ENCODE data around the gene BAK1. TPM values are rescaled to one million over a fixed set of nuclear protein-coding genes. Genes with fewer than 3 reads are reported as not detected.

BAK1 gene
- total and polyA plus RNA-seq, 7 experiments from 2014 or later, result 9.6 to 78.8 (median 21.7) TPM

DNA sequence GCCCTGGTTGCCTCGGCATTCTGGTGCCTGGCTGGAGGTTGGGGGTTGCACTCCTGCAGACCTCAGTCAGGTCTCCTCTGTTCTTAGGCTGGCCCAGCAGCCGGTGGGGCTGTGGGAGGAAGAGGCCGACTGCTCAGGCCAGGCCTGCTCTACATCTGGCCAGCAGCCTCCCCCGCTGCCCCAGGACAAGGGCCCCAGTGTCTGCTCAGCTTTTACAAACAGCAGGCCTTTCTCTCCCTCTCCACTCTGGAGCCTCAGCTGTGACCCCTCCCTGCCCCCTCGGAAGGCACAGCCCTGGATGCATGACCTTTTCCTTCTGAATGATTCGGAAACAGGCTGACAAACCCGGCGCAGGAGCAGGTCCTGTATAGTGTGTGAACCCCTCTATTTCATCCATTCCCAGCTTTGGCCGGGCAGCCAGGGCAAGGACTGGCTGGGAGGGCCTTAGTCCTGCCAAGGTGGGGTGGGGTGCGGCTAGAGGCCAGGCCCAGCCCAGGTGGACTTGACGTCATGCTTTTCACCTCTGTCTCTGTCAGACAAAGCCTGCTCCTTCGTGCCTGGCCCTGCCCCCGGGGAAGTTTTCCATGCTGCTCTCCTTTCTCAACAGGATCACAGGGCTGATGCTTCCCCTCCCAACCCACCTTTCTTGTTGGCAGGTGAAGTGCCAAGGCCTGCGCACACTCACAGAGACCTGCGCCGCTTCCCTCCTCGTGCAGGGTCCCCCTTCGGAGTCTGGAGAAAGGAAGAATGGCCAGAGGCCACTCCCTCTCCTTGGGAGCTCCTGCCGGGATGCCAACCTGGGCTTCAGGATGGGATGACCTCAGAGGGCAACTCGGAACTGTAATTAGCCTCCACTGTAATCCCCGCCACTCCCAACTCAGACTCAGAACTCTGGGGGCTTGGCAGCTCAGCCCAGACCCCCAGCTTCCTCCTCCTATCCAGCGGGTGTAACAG lies 31.0 kb upstream of the BAK1 start:
- Histone ChIP-seq H3K9me3 (ENCODE audit: control insufficient read depth in 2 of 3, low read length in 3 of 3) (no peaks in the 10 kb centered on the region), H3K4me1 (ENCODE audit: control insufficient read depth in 2 of 2, insufficient read depth in 2 of 2, low read length in 2 of 2) (no peaks in the 10 kb centered on the region), H3K36me3 (ENCODE audit: control insufficient read depth in 2 of 3, insufficient read depth in 3 of 3, low read length in 3 of 3) (no peaks in the 10 kb centered on the region), H3K27me3 (ENCODE audit: control insufficient read depth in 2 of 2, insufficient read depth in 2 of 2, low read length in 2 of 2) (no peaks in the 10 kb centered on the region), H3K27ac (ENCODE audit: low read depth, low read length) (no peak overlapping the region), H3K4me3 (ENCODE audit: low read length) (no peak overlapping the region)
- Mint-ChIP-seq H3K4me3 (no peak overlapping the region), H3K27ac (no peak overlapping the region), H3K27me3 (peaks cover 0 to 7% (median 0%) of the 10 kb centered on the region in 5 donors), H3K9me3 (peaks cover 0 to 2% (median 0%) of the 10 kb centered on the region in 11 donors), H3K36me3 (no peaks in the 10 kb centered on the region), H3K4me1 (peaks cover 0 to 6% (median under 1%) of the 10 kb centered on the region in 7 donors)
- intact Hi-C loops (cut with micrococcal nuclease), result no loop called here
- ChIA-PET POLR2A (interaction anchor here (0.8 kb wide), 1 partner anchor 69 kb away, joined by 3 read pairs; no protein-coding TSS in a partner anchor), CTCF (interaction anchor here (1.1 kb wide), 1 partner anchor 21 kb away, joined by 3 read pairs; no protein-coding TSS in a partner anchor)
- DNase-seq (no peak), ATAC-seq (no peak)

DNA sequence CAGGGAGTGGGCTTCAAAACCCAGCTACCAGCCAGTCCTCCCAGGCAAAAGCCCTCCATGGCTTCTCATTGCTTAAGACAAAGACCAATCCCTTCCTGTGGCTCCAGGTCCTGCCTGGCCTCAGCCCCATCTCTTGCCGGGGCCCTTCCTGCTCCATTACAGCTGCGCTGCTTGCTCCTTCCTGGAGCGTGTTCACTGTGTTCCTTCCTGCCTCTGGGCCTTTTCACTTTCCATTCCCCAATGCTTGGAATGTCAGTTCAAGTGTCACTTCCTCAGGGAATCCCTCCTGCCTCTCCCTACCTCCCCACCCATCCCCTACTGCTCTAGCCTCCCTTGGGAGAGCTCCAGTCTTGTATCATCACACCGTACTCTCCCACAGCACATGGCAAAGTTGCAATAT lies 30.0 kb upstream of the BAK1 start:
- ChIA-PET CTCF (interaction anchor here (0.5 kb wide), 1 partner anchor 129 kb away, joined by 3 read pairs; no protein-coding TSS in a partner anchor), POLR2A (no interaction called here)
- Histone ChIP-seq H3K4me1 (ENCODE audit: control insufficient read depth in 2 of 2, insufficient read depth in 2 of 2, low read length in 2 of 2) (no peaks in the 10 kb centered on the region), H3K27me3 (ENCODE audit: control insufficient read depth in 2 of 2, insufficient read depth in 2 of 2, low read length in 2 of 2) (no peaks in the 10 kb centered on the region), H3K4me3 (ENCODE audit: low read length) (no peak overlapping the region), H3K9me3 (ENCODE audit: control insufficient read depth in 2 of 3, low read length in 3 of 3) (no peaks in the 10 kb centered on the region), H3K27ac (ENCODE audit: low read depth, low read length) (no peak overlapping the region), H3K36me3 (ENCODE audit: control insufficient read depth in 2 of 3, insufficient read depth in 3 of 3, low read length in 3 of 3) (no peaks in the 10 kb centered on the region)
- DNase-seq (no peak), ATAC-seq (no peak)
- Mint-ChIP-seq H3K4me1 (peaks cover 0 to 5% (median 0%) of the 10 kb centered on the region in 7 donors), H3K27ac (peak overlapping the region in 1 of 9 donors; percentile 17), H3K36me3 (peaks cover 0 to 4% (median 0%) of the 10 kb centered on the region in 5 donors), H3K4me3 (no peak overlapping the region), H3K9me3 (peaks cover 0 to 5% (median 3%) of the 10 kb centered on the region in 11 donors), H3K27me3 (peaks cover 0 to 7% (median 0%) of the 10 kb centered on the region in 5 donors)
- intact Hi-C loops (cut with micrococcal nuclease), result no loop called here

DNA sequence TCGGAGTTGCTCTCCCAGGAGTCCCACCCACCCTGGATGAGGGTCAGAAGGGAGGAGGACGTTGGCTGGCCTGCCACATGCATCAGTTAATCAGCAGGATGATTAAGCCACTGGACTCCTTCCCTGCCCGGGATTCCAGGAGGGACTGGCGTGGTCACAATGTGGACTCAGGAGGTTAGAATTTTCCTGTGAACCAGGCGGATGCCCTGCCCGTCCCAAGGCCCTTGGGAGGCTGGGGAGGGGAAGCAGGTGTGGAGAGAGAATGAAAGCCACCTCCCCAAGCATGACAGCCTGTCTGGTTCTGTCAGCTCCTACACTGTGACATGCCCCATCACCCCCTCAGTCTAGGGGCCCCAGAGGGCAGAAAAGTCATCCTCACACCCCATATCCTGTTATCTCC lies 29.5 kb upstream of the BAK1 start:
- H3K4me1 Mint-ChIP-seq, result peaks cover 0 to 5% (median 0%) of the 10 kb centered on the region in 7 donors
- no peaks in the 10 kb centered on the region for H3K36me3 ChIP-seq (ENCODE audit: control insufficient read depth in 2 of 3, insufficient read depth in 3 of 3, low read length in 3 of 3)
- H3K27me3 Mint-ChIP-seq, result peaks cover 0 to 9% (median 0%) of the 10 kb centered on the region in 5 donors
- H3K9me3 ChIP-seq (ENCODE audit: control insufficient read depth in 2 of 3, low read length in 3 of 3), result no peaks in the 10 kb centered on the region
- intact Hi-C loops (cut with micrococcal nuclease), result no loop called here
- H3K4me3 Mint-ChIP-seq, result no peak overlapping the region
- peaks cover 0 to 5% (median 0%) of the 10 kb centered on the region in 5 donors for H3K36me3 Mint-ChIP-seq
- POLR2A ChIA-PET, result no interaction called here
- peaks cover 0 to 10% (median 4%) of the 10 kb centered on the region in 11 donors for H3K9me3 Mint-ChIP-seq
- no peak overlapping the region for H3K27ac ChIP-seq (ENCODE audit: low read depth, low read length)
- no peak overlapping the region for H3K4me3 ChIP-seq (ENCODE audit: low read length)
- H3K27me3 ChIP-seq (ENCODE audit: control insufficient read depth in 2 of 2, insufficient read depth in 2 of 2, low read length in 2 of 2), result no peaks in the 10 kb centered on the region
- DNase-seq, result no peak
- no peaks in the 10 kb centered on the region for H3K4me1 ChIP-seq (ENCODE audit: control insufficient read depth in 2 of 2, insufficient read depth in 2 of 2, low read length in 2 of 2)
- H3K27ac Mint-ChIP-seq, result no peak overlapping the region
- CTCF ChIA-PET, result interaction anchor here (0.5 kb wide), 1 partner anchor 130 kb away, joined by 3 read pairs; no protein-coding TSS in a partner anchor
- ATAC-seq, result no peak

DNA sequence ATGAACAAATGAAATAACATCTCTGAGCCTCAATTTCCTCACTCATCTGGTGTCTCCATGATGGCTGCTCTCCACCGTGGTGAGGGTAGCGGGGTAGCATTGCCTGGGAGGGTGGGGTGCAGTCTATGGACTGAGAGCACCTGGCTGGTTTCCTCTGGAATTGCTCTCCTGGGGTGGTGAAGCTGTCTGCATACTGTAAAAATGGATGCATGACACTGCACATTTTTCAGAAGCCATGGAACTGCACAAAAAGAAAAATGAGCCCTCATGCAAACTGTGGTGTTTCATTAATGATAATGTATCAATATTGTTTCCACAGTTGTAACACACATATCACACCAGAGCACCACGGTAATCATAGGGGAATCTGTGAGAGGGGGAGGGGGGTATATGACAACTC lies 28.9 kb upstream of the BAK1 start:
- Mint-ChIP-seq H3K4me3 (no peak overlapping the region), H3K9me3 (peaks cover 0 to 10% (median 4%) of the 10 kb centered on the region in 11 donors), H3K27me3 (peaks cover 0 to 9% (median 0%) of the 10 kb centered on the region in 5 donors), H3K4me1 (peaks cover 0 to 5% (median 0%) of the 10 kb centered on the region in 7 donors), H3K36me3 (peaks cover 0 to 5% (median 0%) of the 10 kb centered on the region in 5 donors), H3K27ac (no peak overlapping the region)
- H3K36me3 ChIP-seq (ENCODE audit: control insufficient read depth in 2 of 3, insufficient read depth in 3 of 3, low read length in 3 of 3), result no peaks in the 10 kb centered on the region
- H3K4me1 ChIP-seq (ENCODE audit: control insufficient read depth in 2 of 2, insufficient read depth in 2 of 2, low read length in 2 of 2), result no peaks in the 10 kb centered on the region
- no peaks in the 10 kb centered on the region for H3K9me3 ChIP-seq (ENCODE audit: control insufficient read depth in 2 of 3, low read length in 3 of 3)
- ChIA-PET POLR2A (interaction anchor here (1.2 kb wide), 1 partner anchor 12 kb away, joined by 4 read pairs; the partner anchor contains the start of gene ITPR3), CTCF (interaction anchor here (1.9 kb wide), 1 partner anchor 12 kb away, joined by 7 read pairs; the partner anchor contains the start of gene ITPR3)
- no peak for DNase-seq
- no peak overlapping the region for H3K27ac ChIP-seq (ENCODE audit: low read depth, low read length)
- intact Hi-C loops (cut with micrococcal nuclease), result no loop called here
- H3K4me3 ChIP-seq (ENCODE audit: low read length), result no peak overlapping the region
- ATAC-seq, result no peak
- H3K27me3 ChIP-seq (ENCODE audit: control insufficient read depth in 2 of 2, insufficient read depth in 2 of 2, low read length in 2 of 2), result no peaks in the 10 kb centered on the region

DNA sequence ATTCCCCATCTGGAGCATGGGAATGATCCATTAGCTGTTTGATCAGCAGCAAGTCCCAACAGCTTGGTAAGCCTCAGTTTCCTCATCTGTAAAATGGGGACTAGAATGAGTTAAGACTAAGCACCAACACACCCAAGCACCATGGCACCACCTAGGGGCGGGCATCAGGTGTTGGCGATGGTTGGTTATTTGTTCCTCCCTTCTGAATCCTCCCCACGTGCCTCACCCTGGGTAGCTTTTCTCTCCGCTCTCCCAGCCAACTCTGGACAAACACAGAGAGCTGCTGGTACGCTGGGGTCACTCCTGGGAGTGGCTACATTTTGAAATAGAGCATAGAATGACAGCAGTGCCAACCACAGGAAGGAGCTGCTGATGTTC lies 27.7 kb upstream of the BAK1 start:
- ChIA-PET POLR2A (interaction anchor here (1.0 to 2.3 kb wide), 3 partner anchors 13 to 16 kb away, joined by 3 to 10 read pairs (median 3); no protein-coding TSS in a partner anchor), CTCF (interaction anchor here (0.6 to 1.9 kb wide), 5 partner anchors 9 to 23 kb away, joined by 3 to 8 read pairs (median 4); partner anchors contain the start of gene ITPR3)
- Histone ChIP-seq H3K4me3 (ENCODE audit: low read length) (no peak overlapping the region), H3K27ac (ENCODE audit: low read depth, low read length) (no peak overlapping the region), H3K27me3 (ENCODE audit: control insufficient read depth in 2 of 2, insufficient read depth in 2 of 2, low read length in 2 of 2) (no peaks in the 10 kb centered on the region), H3K36me3 (ENCODE audit: control insufficient read depth in 2 of 3, insufficient read depth in 3 of 3, low read length in 3 of 3) (no peaks in the 10 kb centered on the region), H3K9me3 (ENCODE audit: control insufficient read depth in 2 of 3, low read length in 3 of 3) (no peaks in the 10 kb centered on the region), H3K4me1 (ENCODE audit: control insufficient read depth in 2 of 2, insufficient read depth in 2 of 2, low read length in 2 of 2) (no peaks in the 10 kb centered on the region)
- Mint-ChIP-seq H3K27ac (no peak overlapping the region), H3K4me1 (peaks cover 0 to 4% (median 0%) of the 10 kb centered on the region in 7 donors), H3K27me3 (peaks cover 0 to 17% (median 0%) of the 10 kb centered on the region in 5 donors), H3K36me3 (peaks cover 0 to 5% (median 0%) of the 10 kb centered on the region in 5 donors), H3K9me3 (peaks cover 0 to 10% (median 4%) of the 10 kb centered on the region in 11 donors), H3K4me3 (no peak overlapping the region)
- ATAC-seq (peak; percentile 55), DNase-seq (peak in 1 of 9 donors; percentile 42)
- intact Hi-C loops (cut with micrococcal nuclease), result loop anchor here (2.0 kb wide), 2 partner anchors 15 to 19 kb away; no protein-coding TSS in a partner anchor

DNA sequence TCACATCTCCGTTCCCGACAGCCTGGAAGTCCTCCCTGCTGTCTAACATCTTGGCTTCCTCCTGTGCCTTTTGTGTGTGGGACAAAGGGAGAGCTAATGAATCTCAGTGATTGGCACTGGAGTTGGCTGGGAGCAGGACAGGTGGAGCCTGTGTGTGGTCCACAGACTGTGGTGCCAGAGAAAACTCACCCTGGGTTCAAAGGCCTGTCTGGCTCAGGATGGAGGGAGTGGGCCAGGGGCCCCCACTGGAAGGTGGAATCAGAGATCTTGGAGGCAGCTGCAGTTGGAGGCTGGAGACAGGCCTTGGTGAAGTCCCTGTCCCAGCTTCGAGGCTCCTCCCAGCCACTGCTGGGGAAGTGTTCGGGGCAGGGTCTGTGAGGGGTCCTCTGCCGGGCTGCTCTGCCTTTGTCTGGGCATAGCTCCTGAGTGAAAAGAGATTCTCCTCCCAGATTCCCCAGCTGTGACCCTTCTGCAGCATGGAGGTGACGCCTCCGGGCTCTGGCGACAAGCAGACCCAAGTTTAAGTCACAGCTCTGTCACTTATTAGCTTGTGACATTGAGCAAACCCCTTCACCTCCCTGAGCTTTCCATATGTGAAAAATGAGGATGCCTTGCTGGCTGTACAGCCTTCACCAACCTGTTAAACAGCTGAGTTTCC lies 27.2 kb upstream of the BAK1 start:
- ATAC-seq, result no peak

More for the DNA sequence above, 27.2 kb upstream of the BAK1 start:
- ChIA-PET CTCF (interaction anchor here (0.9 to 1.9 kb wide), 4 partner anchors 14 to 22 kb away, joined by 3 to 8 read pairs (median 6); partner anchors contain the start of gene ITPR3), POLR2A (interaction anchor here (1.0 to 2.3 kb wide), 3 partner anchors 12 to 15 kb away, joined by 3 to 10 read pairs (median 3); no protein-coding TSS in a partner anchor)
- Mint-ChIP-seq H3K4me1 (peaks cover 0 to 4% (median 0%) of the 10 kb centered on the region in 7 donors), H3K4me3 (no peak overlapping the region), H3K9me3 (peaks cover 0 to 10% (median 4%) of the 10 kb centered on the region in 11 donors), H3K27ac (no peak overlapping the region), H3K27me3 (peaks cover 0 to 22% (median 0%) of the 10 kb centered on the region in 5 donors), H3K36me3 (peaks cover 0 to 5% (median 0%) of the 10 kb centered on the region in 5 donors)
- no peak overlapping the region for H3K27ac ChIP-seq (ENCODE audit: low read depth, low read length)
- H3K36me3 ChIP-seq (ENCODE audit: control insufficient read depth in 2 of 3, insufficient read depth in 3 of 3, low read length in 3 of 3), result no peaks in the 10 kb centered on the region
- H3K4me3 ChIP-seq (ENCODE audit: low read length), result no peak overlapping the region
- no peaks in the 10 kb centered on the region for H3K27me3 ChIP-seq (ENCODE audit: control insufficient read depth in 2 of 2, insufficient read depth in 2 of 2, low read length in 2 of 2)
- no peak for DNase-seq
- no peaks in the 10 kb centered on the region for H3K9me3 ChIP-seq (ENCODE audit: control insufficient read depth in 2 of 3, low read length in 3 of 3)
- intact Hi-C loops (cut with micrococcal nuclease), result loop anchor here (2.0 kb wide), 2 partner anchors 14 to 18 kb away; no protein-coding TSS in a partner anchor
- no peaks in the 10 kb centered on the region for H3K4me1 ChIP-seq (ENCODE audit: control insufficient read depth in 2 of 2, insufficient read depth in 2 of 2, low read length in 2 of 2)
